ENCODE results near the gene HTR6.
A peak's percentile ranks its signal among the peaks of the same experiment; 100 is the strongest.

The HTR6 gene

DNA sequence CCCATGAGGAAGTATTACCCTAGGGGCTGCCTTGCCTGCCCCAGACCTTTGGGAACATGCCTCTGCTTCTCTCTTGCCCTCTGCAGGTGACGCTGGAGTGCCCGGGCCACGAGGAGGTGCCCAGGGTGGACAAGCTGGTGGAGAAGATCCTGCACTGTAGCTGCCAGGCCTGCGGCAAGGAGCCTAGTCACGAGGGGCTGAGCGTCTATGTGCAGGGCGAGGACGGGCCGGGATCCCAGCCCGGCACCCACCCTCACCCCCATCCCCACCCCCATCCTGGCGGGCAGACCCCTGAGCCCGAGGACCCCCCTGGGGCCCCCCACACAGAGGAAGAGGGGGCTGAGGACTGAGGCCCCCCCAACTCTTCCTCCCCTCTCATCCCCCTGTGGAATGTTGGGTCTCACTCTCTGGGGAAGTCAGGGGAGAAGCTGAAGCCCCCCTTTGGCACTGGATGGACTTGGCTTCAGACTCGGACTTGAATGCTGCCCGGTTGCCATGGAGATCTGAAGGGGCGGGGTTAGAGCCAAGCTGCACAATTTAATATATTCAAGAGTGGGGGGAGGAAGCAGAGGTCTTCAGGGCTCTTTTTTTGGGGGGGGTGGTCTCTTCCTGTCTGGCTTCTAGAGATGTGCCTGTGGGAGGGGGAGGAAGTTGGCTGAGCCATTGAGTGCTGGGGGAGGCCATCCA is 7.8 kb upstream of the HTR6 start:
- H3K9me3 Mint-ChIP-seq, result no peaks in the 10 kb centered on the region

DNA sequence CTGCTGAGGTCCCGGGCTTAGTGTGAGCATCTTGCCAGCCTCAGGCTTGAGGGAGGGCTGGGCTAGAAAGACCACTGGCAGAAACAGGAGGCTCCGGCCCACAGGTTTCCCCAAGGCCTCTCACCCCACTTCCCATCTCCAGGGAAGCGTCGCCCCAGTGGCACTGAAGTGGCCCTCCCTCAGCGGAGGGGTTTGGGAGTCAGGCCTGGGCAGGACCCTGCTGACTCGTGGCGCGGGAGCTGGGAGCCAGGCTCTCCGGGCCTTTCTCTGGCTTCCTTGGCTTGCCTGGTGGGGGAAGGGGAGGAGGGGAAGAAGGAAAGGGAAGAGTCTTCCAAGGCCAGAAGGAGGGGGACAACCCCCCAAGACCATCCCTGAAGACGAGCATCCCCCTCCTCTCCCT is 7.2 kb upstream of the HTR6 start:
- Mint-ChIP-seq H3K9me3 (no peaks in the 10 kb centered on the region), H3K27ac (no peak overlapping the region)

More for the DNA sequence above, 7.8 kb upstream of the HTR6 start:
- Mint-ChIP-seq H3K36me3 (no peaks in the 10 kb centered on the region), H3K27me3 (peaks cover 10% of the 10 kb centered on the region), H3K4me3 (no peak overlapping the region), H3K4me1 (peaks cover 10% of the 10 kb centered on the region), H3K27ac (no peak overlapping the region)
- ATAC-seq (ENCODE audit: low read depth), result no peak
- no peak for DNase-seq (ENCODE audit: low spot score in 2 of 2)

GRCh38 chr1:19658186-19658585 is 6.5 kb upstream of the HTR6 start:
- no peak for ATAC-seq (ENCODE audit: low read depth)
- peaks cover 10% of the 10 kb centered on the region for H3K4me1 Mint-ChIP-seq
- no peaks in the 10 kb centered on the region for H3K36me3 Mint-ChIP-seq
- H3K27me3 Mint-ChIP-seq, result peaks cover 8% of the 10 kb centered on the region
- no peaks in the 10 kb centered on the region for H3K9me3 Mint-ChIP-seq
- no peak for DNase-seq (ENCODE audit: low spot score in 2 of 2)
- no peak overlapping the region for H3K4me3 Mint-ChIP-seq
- no peak overlapping the region for H3K27ac Mint-ChIP-seq

More for the DNA sequence above, 7.2 kb upstream of the HTR6 start:
- Mint-ChIP-seq H3K36me3 (no peaks in the 10 kb centered on the region), H3K4me3 (no peak overlapping the region), H3K4me1 (peaks cover 10% of the 10 kb centered on the region), H3K27me3 (peaks cover 8% of the 10 kb centered on the region)
- no peak for ATAC-seq (ENCODE audit: low read depth)
- DNase-seq (ENCODE audit: low spot score in 2 of 2), result no peak

DNA sequence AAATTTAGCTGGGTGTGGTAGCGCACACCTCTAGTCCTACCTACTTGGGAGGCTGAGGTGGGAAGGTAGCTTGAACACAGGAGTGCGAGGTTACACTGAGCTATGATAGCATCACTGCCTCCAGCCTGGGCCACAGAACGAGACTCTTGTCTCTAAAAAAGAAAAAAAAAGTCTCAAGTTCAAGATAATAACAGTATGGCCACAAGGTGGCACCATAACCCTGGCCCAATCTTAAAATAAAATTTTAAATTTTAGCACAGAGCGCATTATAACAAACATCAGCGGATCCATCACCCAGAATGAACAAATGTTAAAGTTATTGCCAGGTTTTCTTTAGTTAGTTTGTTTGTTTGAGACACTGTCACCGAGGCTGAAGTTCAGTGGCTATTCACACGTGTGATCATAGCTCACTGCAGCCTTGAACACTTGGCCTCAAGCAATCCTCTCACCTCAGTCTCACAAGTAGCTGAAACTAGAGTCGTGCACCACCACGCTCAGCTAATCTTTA is 2.9 kb upstream of the HTR6 start:
- Mint-ChIP-seq H3K27me3 (peaks cover 18% of the 10 kb centered on the region), H3K4me1 (peaks cover 13% of the 10 kb centered on the region), H3K4me3 (no peak overlapping the region), H3K27ac (no peak overlapping the region), H3K9me3 (no peaks in the 10 kb centered on the region), H3K36me3 (peaks cover 1% of the 10 kb centered on the region)
- no peak for DNase-seq (ENCODE audit: low spot score in 2 of 2)
- ATAC-seq (ENCODE audit: low read depth), result no peak

DNA sequence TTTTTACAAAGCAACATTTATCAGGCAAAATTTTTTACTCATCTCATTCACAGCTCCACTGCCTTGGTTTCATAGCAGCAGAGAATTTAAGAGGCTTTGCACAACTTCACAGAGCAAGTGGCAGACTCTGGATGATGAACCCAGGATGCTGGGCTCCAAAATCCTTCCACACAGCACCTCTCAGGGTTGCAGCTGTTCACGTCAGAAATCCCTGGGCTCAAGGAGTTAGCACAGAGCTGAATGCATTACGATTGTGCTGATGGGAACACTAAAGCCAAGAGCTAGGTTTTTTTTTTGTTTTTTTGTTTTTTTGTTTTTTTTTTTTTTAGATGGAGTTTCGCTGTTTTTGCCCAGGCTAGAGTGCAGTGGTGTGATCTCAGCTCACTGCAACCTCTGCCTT is 2.4 kb upstream of the HTR6 start:
- no peak overlapping the region for H3K4me3 Mint-ChIP-seq
- ATAC-seq (ENCODE audit: low read depth) (no peak), DNase-seq (ENCODE audit: low spot score in 2 of 2) (no peak)
- peaks cover 22% of the 10 kb centered on the region for H3K27me3 Mint-ChIP-seq
- H3K27ac Mint-ChIP-seq, result no peak overlapping the region
- peaks cover 1% of the 10 kb centered on the region for H3K36me3 Mint-ChIP-seq
- no peaks in the 10 kb centered on the region for H3K9me3 Mint-ChIP-seq
- H3K4me1 Mint-ChIP-seq, result peaks cover 13% of the 10 kb centered on the region

DNA sequence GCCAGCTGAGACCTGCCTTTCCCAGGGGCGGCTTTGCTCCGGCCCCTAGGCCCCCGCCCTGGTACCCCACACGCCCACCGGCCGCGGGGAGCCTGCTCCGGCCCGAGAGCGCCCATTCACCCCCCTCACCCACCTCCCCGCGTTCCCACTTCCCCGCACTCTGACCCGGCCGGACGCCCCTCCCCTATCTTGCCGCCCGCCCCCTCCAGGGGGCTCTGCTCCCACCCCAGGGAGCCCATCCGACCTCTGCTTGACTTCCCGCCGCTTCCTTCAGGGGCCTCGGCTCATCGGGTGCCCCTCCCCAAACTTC is 466 bp downstream of the HTR6 start:
- Mint-ChIP-seq H3K4me3 (peak overlapping the region; percentile 86), H3K27me3 (peaks cover 24% of the 10 kb centered on the region), H3K27ac (no peak overlapping the region)

DNA sequence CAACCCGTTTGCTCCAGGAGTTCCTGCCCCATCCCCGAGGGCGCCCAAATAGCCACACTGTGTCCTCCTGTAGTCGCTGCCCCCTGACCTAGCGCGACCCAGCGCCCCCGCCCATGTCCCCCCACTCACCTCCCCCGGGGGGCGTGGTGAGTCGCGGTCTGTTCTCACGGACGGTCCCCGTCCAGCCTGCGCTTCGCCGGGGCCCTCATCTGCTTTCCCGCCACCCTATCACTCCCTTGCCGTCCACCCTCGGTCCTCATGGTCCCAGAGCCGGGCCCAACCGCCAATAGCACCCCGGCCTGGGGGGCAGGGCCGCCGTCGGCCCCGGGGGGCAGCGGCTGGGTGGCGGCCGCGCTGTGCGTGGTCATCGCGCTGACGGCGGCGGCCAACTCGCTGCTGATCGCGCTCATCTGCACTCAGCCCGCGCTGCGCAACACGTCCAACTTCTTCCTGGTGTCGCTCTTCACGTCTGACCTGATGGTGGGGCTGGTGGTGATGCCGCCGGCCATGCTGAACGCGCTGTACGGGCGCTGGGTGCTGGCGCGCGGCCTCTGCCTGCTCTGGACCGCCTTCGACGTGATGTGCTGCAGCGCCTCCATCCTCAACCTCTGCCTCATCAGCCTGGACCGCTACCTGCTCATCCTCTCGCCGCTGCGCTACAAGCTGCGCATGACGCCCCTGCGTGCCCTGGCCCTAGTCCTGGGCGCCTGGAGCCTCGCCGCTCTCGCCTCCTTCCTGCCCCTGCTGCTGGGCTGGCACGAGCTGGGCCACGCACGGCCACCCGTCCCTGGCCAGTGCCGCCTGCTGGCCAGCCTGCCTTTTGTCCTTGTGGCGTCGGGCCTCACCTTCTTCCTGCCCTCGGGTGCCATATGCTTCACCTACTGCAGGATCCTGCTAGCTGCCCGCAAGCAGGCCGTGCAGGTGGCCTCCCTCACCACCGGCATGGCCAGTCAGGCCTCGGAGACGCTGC is 1.1 kb downstream of the HTR6 start:
- no peak for DNase-seq (ENCODE audit: low spot score in 2 of 2)
- Mint-ChIP-seq H3K9me3 (no peaks in the 10 kb centered on the region), H3K27ac (no peak overlapping the region), H3K4me1 (peaks cover 12% of the 10 kb centered on the region), H3K36me3 (peaks cover 1% of the 10 kb centered on the region), H3K4me3 (peak overlapping the region; percentile 86), H3K27me3 (peaks cover 24% of the 10 kb centered on the region)
- no peak for ATAC-seq (ENCODE audit: low read depth)

More for the DNA sequence above, 466 bp downstream of the HTR6 start:
- Mint-ChIP-seq H3K36me3 (peaks cover 1% of the 10 kb centered on the region), H3K9me3 (no peaks in the 10 kb centered on the region), H3K4me1 (peaks cover 12% of the 10 kb centered on the region)
- ATAC-seq (ENCODE audit: low read depth) (peak; percentile 6), DNase-seq (ENCODE audit: low spot score in 2 of 2) (no peak)

GRCh38 chr1:19668888-19669287 is 4.2 kb downstream of the HTR6 start:
- no peak for ATAC-seq (ENCODE audit: low read depth)
- Mint-ChIP-seq H3K36me3 (peaks cover 1% of the 10 kb centered on the region), H3K4me1 (peaks cover 10% of the 10 kb centered on the region), H3K9me3 (no peaks in the 10 kb centered on the region), H3K27me3 (peaks cover 27% of the 10 kb centered on the region), H3K4me3 (no peak overlapping the region), H3K27ac (no peak overlapping the region)
- no peak for DNase-seq (ENCODE audit: low spot score in 2 of 2)

DNA sequence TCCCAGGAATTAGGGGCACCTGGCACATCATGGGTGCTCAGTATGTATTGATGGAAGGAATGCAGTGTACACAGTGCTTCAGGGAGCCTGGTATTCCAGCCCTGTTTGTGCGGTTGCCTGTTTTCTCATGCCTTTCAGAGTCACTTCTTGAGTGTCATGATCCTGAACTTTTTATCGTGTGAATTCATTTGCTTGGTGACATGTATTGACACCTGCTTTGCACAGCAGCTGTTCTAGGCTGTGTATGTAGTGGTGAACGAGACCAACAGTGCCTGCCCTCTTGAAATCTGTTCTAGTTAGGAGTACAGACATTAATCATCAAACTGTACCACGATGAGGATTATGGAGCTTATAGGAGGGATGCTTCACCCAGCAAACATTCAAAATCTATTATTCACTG is 6.1 kb downstream of the HTR6 start:
- Mint-ChIP-seq H3K27ac (no peak overlapping the region), H3K27me3 (peaks cover 33% of the 10 kb centered on the region), H3K9me3 (no peaks in the 10 kb centered on the region), H3K36me3 (no peaks in the 10 kb centered on the region), H3K4me3 (no peak overlapping the region), H3K4me1 (peaks cover 5% of the 10 kb centered on the region)
- no peak for ATAC-seq (ENCODE audit: low read depth)
- DNase-seq (ENCODE audit: low spot score in 2 of 2), result no peak

DNA sequence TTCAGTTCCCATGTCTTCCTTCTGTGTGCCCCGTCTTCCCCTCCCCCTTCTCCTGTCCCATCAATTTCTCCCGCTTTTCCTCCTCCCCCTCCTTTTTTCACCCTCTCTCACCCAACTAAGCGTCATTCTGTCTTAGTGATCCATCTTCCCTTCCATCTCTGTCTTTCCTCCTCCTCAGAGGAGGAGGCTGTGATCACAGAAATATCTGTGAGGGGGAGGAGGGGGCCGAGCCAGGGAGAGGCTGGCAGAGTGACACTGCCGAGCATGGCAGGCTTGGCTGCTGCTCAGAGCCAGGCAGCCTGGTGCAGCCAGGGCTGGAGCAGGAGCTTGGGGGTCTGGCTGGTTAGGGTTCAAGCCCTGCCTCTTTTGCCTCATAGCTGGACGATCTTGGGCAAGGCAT is 7.6 kb downstream of the HTR6 start:
- no peak for ATAC-seq (ENCODE audit: low read depth)
- no peak overlapping the region for H3K4me3 Mint-ChIP-seq
- H3K27me3 Mint-ChIP-seq, result peaks cover 24% of the 10 kb centered on the region
- H3K9me3 Mint-ChIP-seq, result no peaks in the 10 kb centered on the region
- DNase-seq (ENCODE audit: low spot score in 2 of 2), result no peak
- no peaks in the 10 kb centered on the region for H3K36me3 Mint-ChIP-seq
- peaks cover 2% of the 10 kb centered on the region for H3K4me1 Mint-ChIP-seq
- no peak overlapping the region for H3K27ac Mint-ChIP-seq

DNA sequence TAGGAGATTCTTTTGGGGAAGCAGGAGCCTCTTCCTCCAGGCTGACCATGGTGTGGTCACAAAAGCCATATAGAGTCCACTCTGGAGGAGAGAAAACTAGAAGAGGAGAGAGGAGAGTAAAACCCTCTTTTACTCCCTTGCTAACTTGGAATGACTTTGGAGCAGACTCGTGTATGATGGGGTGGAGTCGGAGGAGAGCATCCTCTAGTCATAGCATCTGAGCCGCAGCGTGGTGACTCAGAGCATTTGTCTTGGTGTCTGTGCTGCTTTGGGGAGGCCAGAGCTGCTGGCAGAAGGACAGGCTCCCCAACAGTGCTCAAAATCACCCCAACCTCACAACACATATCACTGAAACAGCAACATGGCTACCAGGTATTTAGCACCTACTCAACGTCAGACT is 11.1 kb downstream of the HTR6 start:
- H3K36me3 Mint-ChIP-seq, result no peaks in the 10 kb centered on the region
- peaks cover 18% of the 10 kb centered on the region for H3K27me3 Mint-ChIP-seq
- no peak overlapping the region for H3K4me3 Mint-ChIP-seq
- DNase-seq (ENCODE audit: low spot score in 2 of 2) (no peak), ATAC-seq (ENCODE audit: low read depth) (no peak)
- no peaks in the 10 kb centered on the region for H3K9me3 Mint-ChIP-seq
- no peak overlapping the region for H3K27ac Mint-ChIP-seq
- H3K4me1 Mint-ChIP-seq, result no peaks in the 10 kb centered on the region

DNA sequence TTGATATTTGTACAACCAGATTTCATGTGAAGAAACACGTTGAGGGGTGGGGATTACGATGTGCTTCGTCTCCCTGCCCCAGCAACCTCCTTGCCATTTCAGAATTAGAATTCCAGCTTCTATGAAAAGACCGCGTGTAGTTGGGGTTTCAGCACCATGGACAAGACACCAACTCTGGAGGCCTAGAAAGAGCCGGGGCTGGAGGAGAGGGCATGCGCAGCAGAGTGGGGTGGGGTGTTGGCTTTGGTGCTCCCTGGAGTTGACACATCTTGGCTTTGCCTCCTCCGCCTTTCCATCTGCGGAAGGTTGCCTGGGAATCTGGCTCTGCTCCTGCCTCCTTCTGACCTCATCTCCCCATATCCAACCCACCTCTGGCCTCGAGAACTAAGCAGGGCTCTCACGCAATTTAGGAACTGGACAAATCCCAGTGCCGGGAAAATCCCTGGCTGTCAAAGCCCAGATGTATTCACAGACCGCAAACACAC is 11.8 kb downstream of the HTR6 start:
- no peak overlapping the region for H3K27ac Mint-ChIP-seq
- DNase-seq (ENCODE audit: low spot score in 2 of 2) (no peak), ATAC-seq (ENCODE audit: low read depth) (no peak)
- H3K9me3 Mint-ChIP-seq, result no peaks in the 10 kb centered on the region
- H3K4me3 Mint-ChIP-seq, result no peak overlapping the region
- no peaks in the 10 kb centered on the region for H3K4me1 Mint-ChIP-seq
- peaks cover 17% of the 10 kb centered on the region for H3K27me3 Mint-ChIP-seq
- no peaks in the 10 kb centered on the region for H3K36me3 Mint-ChIP-seq

- peaks cover 12% of the 10 kb centered on the region for H3K27me3 Mint-ChIP-seq
- H3K9me3 Mint-ChIP-seq, result no peaks in the 10 kb centered on the region
- ATAC-seq (ENCODE audit: low read depth) (no peak), DNase-seq (ENCODE audit: low spot score in 2 of 2) (no peak)
- peaks cover 6% of the 10 kb centered on the region for H3K36me3 Mint-ChIP-seq
- H3K4me1 Mint-ChIP-seq, result no peaks in the 10 kb centered on the region
- no peak overlapping the region for H3K27ac Mint-ChIP-seq
- H3K4me3 Mint-ChIP-seq, result no peak overlapping the region
Observed at GRCh38 chr1:19678493-19678892, 13.8 kb downstream of the HTR6 start.

GRCh38 chr1:19678931-19679453 is 14.3 kb downstream of the HTR6 start:
- Mint-ChIP-seq H3K36me3 (peaks cover 6% of the 10 kb centered on the region), H3K27me3 (peaks cover 12% of the 10 kb centered on the region)
- ATAC-seq (ENCODE audit: low read depth), result no peak

More at GRCh38 chr1:19678931-19679453, 14.3 kb downstream of the HTR6 start:
- DNase-seq (ENCODE audit: low spot score in 2 of 2), result no peak
- Mint-ChIP-seq H3K4me1 (no peaks in the 10 kb centered on the region), H3K27ac (no peak overlapping the region), H3K4me3 (no peak overlapping the region), H3K9me3 (no peaks in the 10 kb centered on the region)
